HTERT RPE-1 (cell line): ENCODE data around the gene FEZF1.
"Not testable (repeated sequence)": the region's sequence is repeated elsewhere in the genome, so short reads cannot be mapped to it uniquely, and the experiment has no call there.

Experiments
- in situ Hi-C: fragments of 300-500 bp; cut with MboI; formaldehyde crosslinking; loops from 4 replicates; pipeline ENCODE4 v1.14.3; 2020; ENCODE audit warnings: low sequenced_read_pairs

Gene FEZF1

DNA sequence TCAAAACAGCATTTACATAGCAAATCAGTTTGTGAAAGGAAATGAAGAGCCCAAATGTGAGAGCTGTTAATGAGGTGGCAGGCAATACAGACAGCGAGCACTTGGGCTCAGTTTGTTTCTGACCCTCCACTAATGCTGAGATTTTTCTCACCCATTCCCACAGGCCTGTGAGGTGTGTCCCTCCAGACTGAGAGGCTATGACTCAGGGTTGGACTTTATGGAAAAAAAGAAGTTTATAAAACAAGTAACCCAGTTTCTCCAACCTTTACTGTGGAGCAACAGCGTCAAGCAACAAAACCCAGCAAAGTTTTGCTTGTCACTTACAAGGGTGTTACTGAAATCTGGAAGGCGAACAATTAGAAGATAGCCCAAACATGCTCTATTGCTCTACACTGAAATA lies 4.9 kb upstream of the FEZF1 start:
- in situ Hi-C loops, result no loop called here

DNA sequence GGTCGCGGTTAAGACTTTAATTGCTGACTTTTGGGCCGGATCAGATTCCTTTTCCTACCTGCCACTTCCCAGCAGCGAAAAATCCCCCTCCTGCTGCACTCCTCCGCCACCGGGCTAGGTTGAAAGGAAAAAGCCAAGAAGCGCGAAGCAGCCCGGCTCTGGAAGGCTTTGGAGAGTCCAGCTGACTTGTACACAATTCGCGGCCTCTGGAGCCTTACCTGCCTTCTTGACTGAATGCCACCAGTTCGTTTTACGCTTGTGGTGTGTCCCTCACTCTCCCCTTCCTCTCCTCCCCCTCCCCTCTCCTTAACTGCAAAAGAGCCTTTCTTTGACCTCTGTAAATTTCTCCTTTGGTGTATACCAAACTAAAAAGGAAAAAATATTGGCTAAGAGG lies 2.7 kb upstream of the FEZF1 start:
- in situ Hi-C loops, result no loop called here

GRCh38 chr7:122306320-122307227 lies 2.0 kb upstream of the FEZF1 start:
- in situ Hi-C loops, result no loop called here

DNA sequence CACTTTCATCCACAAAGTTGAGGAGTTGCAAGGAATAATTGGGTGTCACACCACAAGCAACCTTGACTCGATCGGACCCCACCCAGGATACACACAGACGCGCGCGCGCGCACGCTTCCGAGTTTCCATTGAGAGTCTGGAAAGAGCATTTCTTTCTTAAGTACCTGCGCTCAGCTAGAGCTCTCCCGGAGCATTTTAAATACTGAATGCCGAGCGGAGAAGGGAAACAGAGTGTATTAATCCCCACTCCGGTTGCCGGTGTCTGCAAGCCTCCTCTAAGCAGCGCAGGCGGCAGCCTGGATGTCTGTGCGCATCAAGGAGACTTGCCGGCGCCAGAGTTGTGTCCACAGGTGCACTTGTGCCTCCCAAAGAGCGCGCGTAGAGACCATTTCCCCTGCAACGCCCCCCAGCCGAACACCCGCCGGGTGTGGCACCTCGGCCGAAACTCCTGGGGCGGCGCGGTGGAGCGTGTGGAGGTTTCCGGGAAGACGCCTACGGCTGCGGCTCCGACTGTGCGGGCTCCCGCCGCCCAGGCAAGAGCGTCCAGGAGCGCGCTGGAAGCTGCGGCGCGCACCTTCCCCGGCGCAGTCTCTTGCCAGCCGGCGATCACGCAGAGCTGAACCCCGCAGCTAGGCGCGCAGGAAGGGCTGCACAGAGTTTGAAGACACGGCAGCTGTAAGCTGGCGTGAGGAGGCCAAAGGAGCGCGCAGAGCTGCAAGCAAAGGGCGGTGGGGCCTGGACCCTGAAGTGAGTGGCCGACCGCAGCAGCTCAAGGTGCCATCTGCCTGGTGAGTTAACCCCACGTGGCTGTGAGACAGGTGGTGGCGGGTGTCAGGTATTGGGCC lies 1.1 kb upstream of the FEZF1 start:
- in situ Hi-C loops, result no loop called here

DNA sequence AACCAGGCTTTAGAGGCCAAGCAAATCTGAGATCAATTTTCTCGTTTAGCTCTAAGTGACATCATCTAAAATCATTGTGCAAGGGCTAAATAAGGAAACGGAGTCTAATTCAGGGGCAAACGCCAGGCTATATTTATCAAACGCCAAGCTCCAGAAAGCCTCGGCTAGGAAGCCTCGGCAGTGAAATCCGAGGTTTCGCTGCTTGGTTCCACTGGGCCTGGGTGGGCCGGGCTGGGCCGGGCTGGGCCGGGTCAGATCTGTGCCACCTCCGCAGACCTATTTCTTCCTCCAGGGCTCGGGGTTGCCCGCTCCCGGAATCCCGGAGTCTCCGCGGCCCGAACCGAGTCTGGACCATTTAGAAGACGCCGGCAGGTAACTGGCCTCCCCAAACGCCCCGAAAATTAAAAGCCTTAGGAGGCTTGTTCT lies 459 bp upstream of the FEZF1 start:
- in situ Hi-C loops, result no loop called here

DNA sequence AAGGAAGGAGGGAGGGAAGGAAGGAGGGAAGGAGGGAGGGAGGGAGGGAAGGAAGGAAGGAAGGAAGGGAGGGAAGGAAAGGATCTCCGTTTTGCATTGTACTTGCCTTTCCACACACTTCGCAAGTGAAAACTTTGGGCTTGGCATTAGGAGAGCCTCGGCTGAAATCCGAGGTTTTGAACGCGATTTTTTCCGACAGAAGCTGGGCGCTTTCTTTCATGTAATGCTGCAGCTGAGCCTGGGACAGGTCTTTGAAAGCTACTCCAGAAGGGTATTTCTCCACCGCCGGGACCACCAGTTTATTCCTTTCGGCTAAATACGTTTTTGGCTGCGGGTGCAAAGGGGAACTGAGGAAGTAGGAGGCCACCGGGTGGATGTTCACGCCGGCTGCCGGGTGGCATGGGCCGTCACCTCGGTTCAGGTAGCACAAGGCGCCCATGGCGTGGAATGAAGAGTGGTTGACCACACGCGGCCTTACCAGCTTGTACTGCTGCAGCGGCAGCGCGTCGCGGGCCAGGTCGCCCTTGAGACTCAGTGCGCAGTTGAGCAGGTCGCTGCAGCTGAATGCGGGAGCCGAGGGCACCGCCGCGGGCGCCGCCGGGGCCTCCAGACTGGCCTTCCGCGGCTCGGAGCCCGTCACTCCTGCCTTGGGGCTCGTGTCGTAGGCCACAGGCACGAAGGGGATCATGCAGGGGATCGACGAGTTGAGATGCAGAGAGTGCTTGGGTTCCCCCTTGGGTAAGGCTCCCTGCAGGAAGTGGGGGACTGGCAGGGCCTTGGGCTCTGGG lies 825 bp downstream of the FEZF1 start:
- in situ Hi-C loops, result no loop called here

DNA sequence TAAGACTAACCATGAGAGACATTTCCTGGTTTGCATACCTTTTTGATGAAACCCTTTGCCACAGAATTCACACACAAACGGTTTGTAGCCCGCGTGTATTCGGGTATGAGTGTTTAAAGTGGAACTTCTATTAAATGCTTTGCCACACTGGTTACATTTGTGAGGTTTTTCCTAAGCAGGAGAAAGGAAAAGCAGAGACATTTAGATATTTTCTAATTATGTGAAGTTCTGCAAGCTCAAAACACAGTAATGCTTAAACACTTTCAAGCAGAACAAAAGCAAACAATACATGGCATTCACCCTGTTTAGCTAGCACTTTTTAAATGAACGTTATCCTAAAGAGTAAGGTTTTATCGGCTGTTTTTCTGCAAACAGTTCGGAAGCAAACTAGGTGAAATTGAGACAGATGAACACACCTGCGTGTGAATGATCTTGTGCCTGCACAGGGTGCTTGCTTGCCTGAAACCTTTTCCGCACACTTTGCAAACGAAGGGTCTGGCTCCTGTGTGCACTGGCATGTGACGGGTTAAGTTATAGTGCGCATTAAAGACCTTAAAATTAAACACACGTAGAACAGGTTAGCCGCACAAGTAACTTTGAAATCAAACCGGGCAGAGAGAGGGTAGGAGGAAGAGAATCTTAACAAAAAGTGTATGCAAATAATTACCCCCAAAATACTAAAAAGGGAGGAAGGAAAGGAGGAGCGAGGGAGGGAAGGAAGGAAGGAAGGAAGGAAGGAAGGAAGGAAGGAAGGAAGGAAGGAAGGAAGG lies 1.6 kb downstream of the FEZF1 start:
- in situ Hi-C loops, result no loop called here

GRCh38 chr7:122301858-122302760 lies 2.4 kb downstream of the FEZF1 start:
- in situ Hi-C loops, result no loop called here

- in situ Hi-C loops, result no loop called here
These were observed 3.4 kb downstream of the FEZF1 start for GRCh38 chr7:122300956-122301833.

DNA sequence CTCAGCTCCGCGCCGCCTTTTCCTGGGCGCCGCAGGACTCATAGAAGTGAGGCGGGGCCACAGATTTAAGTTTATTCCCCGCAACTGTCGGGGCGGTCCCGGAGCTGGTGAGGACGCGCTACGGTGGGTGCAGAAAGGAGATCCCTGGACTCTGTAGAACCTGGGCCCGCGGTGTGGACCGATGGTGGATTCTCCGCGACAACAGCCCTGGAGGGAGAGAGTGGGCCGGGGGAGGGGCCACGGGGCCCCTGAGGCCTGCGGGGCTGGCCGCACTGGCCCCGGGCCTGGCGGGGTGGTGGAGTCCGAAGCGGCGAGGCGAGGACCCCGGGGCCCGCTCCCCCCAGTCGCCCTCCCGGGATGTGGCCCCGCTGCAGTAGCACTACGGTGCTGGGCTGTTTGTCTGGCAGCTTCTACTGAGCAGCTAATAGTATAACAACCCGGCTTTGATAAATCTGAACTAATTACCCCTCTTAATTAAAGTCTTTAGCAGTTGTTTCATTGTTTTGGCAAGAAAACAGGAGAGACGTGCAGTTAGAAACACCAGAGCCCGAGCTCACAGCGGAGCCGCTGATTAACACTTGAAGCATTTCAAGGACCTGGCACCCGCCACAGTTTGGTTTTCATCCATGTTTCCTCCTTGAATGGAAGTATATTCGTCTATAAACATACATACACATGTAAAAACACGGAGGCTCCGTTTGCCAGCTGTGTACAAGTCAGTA lies 4.2 kb downstream of the FEZF1 start:
- in situ Hi-C loops, result no loop called here

DNA sequence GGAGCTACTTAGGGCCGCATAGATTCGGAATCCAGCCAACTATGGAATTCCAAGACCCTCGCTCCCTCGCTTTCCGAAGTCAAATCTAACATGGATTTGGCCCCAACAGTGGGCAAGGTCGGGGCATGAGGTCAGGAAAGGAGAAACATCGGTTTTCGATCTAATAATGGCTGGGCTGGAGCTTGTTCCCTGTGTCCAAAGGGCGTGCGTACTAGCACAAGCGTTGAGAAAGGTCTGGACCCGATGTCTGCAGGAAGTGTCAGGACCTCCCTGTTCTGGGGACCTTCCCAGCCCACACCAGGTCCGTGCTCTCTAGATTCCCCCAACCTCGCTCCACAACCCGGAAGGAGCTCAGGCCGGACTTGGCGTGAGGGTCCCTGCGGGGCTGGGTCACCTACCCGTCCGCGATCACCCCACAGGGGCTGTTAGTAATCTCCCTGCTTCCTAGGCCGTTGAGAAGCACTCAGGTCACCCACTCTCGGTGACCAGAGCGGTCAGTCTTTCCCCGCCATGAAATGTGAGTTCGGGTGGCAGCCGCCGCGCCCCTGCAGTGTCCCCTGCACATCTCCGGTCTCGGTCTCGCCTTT lies 4.8 kb downstream of the FEZF1 start:
- in situ Hi-C loops, result no loop called here

- in situ Hi-C loops, result no loop called here
These were observed 5.9 kb downstream of the FEZF1 start for GRCh38 chr7:122298618-122299017.

- in situ Hi-C loops, result no loop called here
These were observed 6.4 kb downstream of the FEZF1 start for GRCh38 chr7:122298131-122298530.

DNA sequence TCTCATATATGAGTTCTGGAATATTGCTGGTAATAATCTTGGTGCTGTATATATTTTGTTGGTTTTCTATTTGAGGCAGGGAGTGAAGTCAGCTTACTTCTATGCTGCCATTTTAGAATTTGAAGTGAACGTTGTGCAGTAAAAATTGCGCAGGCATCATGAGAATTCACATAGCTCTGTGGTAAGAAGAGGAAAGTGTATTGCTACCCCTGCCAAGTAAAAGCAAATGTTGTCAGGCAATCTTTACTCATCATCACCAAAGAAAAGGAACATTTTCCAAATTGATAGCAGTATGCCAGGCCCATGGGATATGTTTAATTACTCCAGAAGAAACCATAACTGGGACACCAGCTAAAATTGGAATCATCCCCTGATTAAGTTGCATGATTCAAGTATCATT lies 13.4 kb downstream of the FEZF1 start:
- in situ Hi-C loops, result no loop called here

DNA sequence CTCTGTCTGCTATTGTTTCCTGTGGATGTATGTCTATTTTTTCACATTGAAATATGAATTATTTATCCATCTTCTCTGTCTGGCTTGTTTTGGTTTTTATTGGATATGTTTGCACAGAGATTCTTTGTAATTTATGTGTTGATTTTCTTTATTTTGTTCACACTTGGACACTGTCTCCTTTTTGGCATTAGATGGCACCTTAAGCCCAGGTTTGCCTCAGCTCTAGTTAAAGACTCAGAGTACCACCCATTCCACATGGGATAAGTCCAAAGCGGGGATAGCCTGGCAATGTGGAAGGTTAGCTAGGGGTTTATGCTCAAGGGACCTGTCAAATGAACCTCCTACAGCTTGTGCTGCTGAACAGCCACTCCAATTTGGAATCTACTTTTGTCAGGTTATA lies 14.1 kb downstream of the FEZF1 start:
- in situ Hi-C loops, result no loop called here

- in situ Hi-C loops, result no loop called here
These were observed 15.1 kb downstream of the FEZF1 start for GRCh38 chr7:122289426-122289825.

DNA sequence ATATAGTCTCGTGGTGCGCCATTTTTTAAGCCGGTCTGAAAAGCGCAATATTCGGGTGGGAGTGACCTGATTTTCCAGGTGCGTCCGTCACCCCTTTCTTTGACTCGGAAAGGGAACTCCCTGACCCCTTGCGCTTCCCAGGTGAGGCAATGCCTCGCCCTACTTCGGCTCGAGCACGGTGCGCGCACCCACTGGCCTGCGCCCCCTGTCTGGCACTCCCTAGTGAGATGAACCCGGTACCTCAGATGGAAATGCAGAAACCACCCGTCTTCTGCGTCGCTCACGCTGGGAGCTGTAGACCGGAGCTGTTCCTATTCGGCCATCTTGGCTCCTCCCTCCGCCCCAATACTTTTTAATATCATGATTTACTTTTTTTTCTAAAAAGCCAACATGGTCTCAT lies 19.9 kb downstream of the FEZF1 start:
- in situ Hi-C loops, result not testable (repeated sequence)
